NCI-H187 (cell line): Measurements from ENCODE around the gene LRCH1.

ENCODE experiments used
- DNase-seq, 2 experiments: peaks; one replicate each; lab custom pipeline; 2025; lab: John Stamatoyannopoulos, UW

The LRCH1 gene

GRCh38 chr13:46594374-46595078, 41.6 kb downstream of the LRCH1 start:
- DNase-seq: no peak

DNA sequence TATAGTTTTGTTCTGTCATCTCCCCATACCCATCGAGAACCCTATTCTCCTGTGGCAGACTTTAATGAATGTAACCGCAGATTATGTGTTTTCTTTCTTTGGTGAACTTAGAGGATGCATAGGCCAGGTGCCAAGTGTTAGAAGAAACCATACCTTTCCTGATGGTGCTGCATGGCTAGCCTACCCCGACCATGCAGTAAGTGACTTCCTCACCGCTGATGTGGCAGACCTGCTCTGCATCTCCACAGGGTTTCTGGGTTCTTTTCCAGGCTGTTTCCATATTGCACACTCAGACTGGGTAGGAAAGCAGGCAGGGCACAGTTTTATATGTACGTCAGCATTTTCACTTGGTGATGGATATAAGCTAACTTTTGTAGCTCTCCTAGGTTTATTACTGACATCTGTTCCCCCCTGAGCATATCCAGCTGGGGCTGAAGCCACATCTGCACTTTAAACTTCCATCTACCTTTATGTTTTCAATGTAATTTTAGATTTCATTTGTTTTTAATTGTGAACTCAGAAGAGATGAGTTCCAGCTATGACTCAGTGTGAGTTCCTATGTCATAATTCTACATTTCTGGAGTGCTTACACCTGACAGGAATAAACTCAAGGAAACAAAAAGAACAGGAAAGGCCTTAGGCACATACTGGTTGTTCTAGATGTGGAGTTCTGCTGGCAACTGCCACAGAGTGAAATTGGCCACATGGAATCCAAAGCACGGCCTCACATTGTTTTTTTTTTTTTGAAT, 42.3 kb downstream of the LRCH1 start:
- DNase-seq: no peak

DNA sequence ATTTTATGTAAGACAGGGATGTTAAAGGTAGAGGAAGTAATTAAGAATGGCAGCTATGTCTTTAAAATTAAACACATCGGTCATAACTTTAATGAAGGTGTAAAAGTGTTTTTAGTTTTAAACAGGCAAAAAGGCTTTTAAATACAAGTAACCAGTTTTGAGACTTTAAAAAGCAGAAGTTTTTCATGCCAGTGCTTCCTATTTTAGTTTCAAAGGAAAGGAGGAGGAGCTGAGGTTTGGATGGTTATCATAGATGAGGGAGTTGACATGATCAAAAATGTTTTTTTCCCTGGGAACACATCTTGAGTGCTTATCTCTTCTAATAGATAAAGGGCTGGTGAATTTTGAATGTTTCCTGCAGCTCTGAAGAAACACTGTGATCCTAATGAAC, 42.9 kb downstream of the LRCH1 start:
- no peak for DNase-seq

GRCh38 chr13:46596466-46596865, 43.5 kb downstream of the LRCH1 start:
- no peak for DNase-seq

GRCh38 chr13:46598140-46598819, 45.3 kb downstream of the LRCH1 start:
- DNase-seq: no peak

- DNase-seq: no peak
Observed at GRCh38 chr13:46598820-46599180, 45.8 kb downstream of the LRCH1 start.

DNA sequence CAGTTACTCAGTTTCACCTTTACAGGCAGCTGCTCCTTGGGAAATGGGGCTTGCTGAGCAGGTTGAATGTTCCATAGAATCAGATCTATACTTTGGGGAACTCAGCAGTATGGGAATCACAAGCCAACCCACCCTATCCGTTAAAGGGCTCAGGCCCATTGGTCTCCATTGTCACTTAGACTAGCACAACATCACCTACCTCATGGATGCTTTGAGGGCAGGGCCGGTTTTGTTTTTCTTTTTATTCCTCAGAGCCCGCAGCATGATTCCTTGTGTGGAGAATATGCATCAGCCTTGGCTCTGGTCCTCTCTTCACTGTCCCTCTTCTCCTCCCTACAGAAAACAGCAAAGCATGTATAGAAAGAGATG, 48.0 kb downstream of the LRCH1 start:
- no peak for DNase-seq

DNA sequence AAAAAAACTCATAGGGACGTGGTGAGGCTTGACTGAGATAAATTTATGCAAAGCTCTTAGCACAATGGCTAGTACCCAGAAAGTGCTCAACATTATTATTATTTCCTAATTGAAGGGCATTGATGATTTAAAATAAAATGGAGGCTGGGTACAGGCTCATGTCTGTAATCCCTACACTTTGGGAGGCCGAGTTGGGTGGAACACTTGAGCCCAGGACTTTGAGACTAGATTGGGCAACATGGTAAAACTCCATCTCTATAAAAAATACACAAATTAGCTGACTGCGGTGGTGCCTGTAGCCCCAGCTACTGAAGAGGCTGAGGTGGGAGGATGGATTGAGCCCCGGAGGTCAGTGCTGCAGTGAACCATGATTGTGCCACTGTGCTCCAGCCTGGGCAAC, 49.6 kb downstream of the LRCH1 start:
- no peak for DNase-seq

- DNase-seq: no peak
Observed at GRCh38 chr13:46603165-46603603, 50.2 kb downstream of the LRCH1 start.

- no peak for DNase-seq
Observed at GRCh38 chr13:46604226-46604990, 51.4 kb downstream of the LRCH1 start.

DNA sequence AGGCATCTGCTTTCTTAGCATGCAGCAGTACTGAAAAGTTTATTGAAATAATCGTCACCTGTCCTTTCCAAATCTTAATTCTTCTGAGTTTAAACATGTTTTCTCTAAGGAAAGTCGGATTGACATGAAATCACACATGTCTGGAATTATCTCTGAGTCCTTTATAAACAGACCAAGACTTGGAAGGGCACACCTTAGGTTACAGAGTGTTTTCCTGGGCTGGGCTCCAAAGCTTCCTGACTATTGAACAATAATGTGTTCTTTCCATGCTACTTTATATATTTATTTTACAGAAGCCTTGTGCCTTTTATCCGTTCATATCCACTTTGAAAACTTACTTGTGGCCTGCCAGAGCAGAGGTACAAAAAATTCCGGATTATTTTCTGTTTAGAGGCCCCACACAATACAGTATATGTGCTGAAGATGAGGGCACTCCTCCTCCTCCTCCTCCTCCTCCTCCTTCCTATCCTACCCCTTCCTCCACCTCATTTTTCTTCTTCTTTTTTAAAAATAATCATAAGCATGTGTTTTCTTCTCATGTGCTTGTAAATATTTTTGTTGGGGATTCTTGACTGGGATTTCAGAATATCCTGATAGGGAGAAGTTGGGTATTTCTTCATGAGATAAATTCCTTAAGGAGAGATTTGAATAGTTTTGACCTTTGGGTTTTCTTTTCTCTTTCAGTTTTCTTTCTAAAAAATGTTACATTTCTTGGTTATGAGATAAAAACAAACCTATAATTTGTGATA, 52.3 kb downstream of the LRCH1 start:
- no peak for DNase-seq

GRCh38 chr13:46605825-46606554, 53.0 kb downstream of the LRCH1 start:
- DNase-seq: no peak

DNA sequence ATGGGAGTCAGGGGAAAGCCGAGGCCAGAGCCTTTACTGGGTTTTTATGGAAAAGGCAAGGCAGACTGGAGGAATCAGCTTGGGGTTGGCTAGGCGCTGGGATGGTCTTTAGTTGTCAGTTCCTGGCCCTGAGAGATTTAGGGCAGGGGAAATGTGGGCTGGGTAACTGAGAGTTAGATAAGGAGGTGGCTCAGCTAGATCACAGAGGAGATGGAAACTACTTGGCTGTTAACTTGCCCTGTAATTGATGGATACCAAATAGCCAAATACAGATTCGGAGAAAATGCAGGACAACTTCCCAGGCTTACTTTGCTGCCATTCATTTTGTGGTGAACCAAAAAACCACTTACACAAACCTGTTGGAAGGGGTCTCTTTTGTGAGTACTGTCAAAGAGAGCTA, 54.0 kb downstream of the LRCH1 start:
- no peak for DNase-seq

DNA sequence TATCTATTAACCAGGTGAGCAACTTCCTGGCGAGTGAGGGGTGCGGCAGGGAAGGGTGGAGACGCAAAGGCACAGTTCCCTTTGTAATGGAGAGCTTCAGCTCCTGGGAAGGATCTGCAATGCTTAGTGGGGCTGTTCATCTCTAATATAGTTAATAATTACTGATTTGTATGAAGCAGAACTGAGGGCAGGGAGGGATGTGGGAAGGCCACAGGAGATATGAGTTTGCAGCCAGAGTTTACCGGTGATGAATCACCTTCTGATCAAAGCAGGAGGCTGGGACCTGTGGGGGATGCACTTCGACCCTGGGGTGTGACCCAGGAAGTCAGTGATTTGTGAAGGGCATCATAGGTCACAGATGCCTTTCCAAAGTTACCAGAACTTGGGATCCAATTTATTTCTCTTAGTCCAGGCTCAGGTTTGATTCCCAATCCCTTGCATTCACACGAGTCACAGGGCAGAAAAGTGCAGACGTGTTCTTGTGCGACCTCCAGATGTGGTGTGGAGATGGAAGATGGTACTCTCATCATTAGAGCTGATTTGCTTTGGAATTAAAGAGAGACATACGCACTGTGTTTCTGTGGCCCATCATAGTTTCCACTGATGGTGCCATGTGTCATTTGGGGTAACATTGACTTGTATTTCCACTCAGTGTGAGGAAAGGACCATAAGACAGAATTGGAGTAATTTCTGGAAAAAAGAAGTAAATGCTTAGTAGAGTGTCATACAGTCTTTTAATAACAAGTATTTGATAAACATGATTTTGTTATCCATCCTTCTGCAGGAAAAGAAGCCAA, 55.0 kb downstream of the LRCH1 start:
- DNase-seq: no peak

DNA sequence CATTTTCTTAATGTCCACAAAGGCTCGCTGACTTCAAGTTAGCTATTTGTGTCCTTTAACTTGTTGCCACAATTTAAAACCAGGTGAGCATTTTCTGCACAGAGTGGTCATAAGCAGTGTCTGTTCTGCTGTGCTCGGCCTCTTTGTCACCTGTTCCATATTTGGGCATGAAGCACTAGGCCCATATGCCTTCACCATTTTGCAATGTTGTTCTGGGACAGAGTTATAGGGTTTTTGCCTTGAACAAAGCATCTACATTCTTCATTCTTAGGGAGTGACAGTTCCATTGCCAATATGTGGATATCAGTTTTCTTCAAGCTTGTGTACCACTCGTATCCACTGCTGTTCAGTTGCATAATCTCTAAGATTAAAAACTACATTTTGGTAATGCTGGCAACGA, 56.1 kb downstream of the LRCH1 start:
- no peak for DNase-seq

GRCh38 chr13:46609726-46610125, 56.8 kb downstream of the LRCH1 start:
- no peak for DNase-seq

DNA sequence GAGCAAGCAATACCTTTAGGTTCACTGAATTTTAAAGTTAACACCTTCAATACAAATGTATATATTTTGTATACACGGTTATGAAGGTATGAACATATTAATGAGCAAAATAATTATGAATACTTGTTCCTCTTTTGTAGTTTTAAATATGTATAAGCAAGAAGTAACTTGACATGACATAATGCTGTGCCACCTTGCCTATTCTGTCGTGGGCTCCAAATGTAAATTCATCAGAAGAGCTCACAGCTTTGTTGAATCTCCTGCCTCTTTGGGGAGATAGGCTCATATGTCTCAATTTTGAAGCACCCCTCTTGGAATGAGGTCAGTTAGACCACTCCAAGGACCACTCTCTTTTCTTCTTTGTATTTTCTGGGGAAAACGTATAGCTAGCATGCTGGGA, 59.3 kb downstream of the LRCH1 start:
- no peak for DNase-seq

DNA sequence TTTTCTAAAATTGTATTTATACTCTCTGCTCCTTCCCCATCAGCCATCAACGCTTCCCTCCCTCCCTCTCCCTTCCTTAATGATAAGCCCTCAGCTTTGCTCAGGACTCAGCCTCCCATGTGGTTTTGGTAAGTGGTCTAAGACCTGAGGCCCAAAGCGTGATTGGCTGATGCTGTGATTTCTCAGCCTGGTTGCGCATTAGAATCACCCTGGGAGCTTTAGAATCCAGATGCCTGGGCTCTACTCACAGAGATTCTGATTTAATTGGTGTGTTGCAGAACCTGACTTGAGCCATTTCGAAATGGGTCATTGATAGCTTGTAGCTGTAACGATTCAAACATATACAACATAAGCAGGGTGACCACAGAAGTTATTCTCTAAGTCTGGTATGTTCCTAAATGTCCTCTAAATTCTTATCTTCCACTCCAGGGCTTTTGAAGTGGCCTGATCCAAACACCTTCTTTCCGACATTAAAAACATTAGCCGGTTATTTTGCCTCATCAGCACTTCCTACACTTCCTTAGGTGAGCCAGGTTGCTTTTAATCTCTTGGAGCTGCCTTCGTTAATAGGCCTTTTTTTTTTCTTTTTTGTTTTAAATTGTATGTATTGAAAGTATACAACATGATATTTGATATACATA, 60.6 kb downstream of the LRCH1 start:
- DNase-seq: no peak

GRCh38 chr13:46614582-46614981, 61.6 kb downstream of the LRCH1 start:
- DNase-seq: no peak
